Measurements from ENCODE around the gene MED4. TPM values are rescaled to one million over a fixed set of nuclear protein-coding genes. Genes with fewer than 3 reads are reported as not detected.

Gene MED4
- total and polyA plus RNA-seq, 9 of the 15 experiments (the other 6 are each of a cell fraction or from before 2014, with no cell fraction given) = 24.5 to 87.3 (median 58.3) TPM

GRCh38 chr13:48094781-48095502 lies at the start of gene MED4 (continued):
- TF ChIP-seq SNRNP70 (optimal IDR thresholded peaks at IDR 0.05; ENCODE audit: low read depth, low read length) = no peak
- TF ChIP-seq NRF1 (conservative IDR thresholded peaks at IDR 0.05 in 1 of 2, IDR thresholded peaks at IDR 0.05 in 1 of 2) = peak; percentile 95 to 96
- 0 out of 2 replicates have a peak, but pooled peaks have one; percentile 18 for TF ChIP-seq BCOR (IDR thresholded peaks at IDR 0.05)
- no peak for TF ChIP-seq SREBF2 (CRISPR knock-in tag; IDR thresholded peaks at IDR 0.05)
- peak; percentile 45 for TF ChIP-seq E2F8 (IDR thresholded peaks at IDR 0.05; ENCODE audit: low read depth, partially characterized antibody)
- peak; percentile 32; the same call in 1 of the 2 replicates for TF ChIP-seq VEZF1 (CRISPR knock-in tag; IDR thresholded peaks at IDR 0.05)
- peak; percentile 26; the same call in 1 of the 2 replicates for TF ChIP-seq NCOR1 (IDR thresholded peaks at IDR 0.05)
- peak; percentile 70 for TF ChIP-seq RBBP5 (IDR thresholded peaks at IDR 0.05; ENCODE audit: borderline replicate concordance, insufficient read depth, low read length, poor library complexity, severe bottlenecking)
- TF ChIP-seq ZNF444 (CRISPR knock-in tag; IDR thresholded peaks at IDR 0.05) = no peak
- 0 out of 2 replicates have a peak, but pooled peaks have one; percentile 11 for TF ChIP-seq DPF2 (IDR thresholded peaks at IDR 0.05)
- peak; percentile 12; the same call in 1 of the 2 replicates for TF ChIP-seq CBFA2T3 (IDR thresholded peaks at IDR 0.05)
- TF ChIP-seq CREB3L1 (IDR thresholded peaks at IDR 0.05; ENCODE audit: borderline replicate concordance, low read depth) = peak; percentile 71; the same call in 1 of the 2 replicates
- peak; percentile 64 for TF ChIP-seq MAX (CRISPR knock-in tag; IDR thresholded peaks at IDR 0.05)
- TF ChIP-seq YY1 (IDR thresholded peaks at IDR 0.05; ENCODE audit: borderline replicate concordance in 1 of 3, control insufficient read depth in 1 of 3, extremely low read depth in 1 of 3, insufficient read depth in 3 of 3, insufficient read length in 1 of 3, insufficient replicate concordance in 2 of 3, low read depth in 1 of 3, low read length in 2 of 3) = peak; percentile 75 to 97 (median 92)
